Liver (tissue), 9 donors: Measurements from ENCODE around the gene HLCS. TPM values are rescaled to one million over a fixed set of nuclear protein-coding genes. Genes with fewer than 3 reads are reported as not detected.

Source experiments
- DNase-seq: peaks from one replicate; pipeline ENCODE4 v3.0.0-alpha.2; 2017; ENCODE audit warnings: low spot score
- H3K27ac ChIP-seq, 2 donors: one replicate each; pipeline ENCODE4 v1.7.0; 2013; ENCODE audit warnings: inconsistent platforms in 2 of 2, low read length in 2 of 2, control low read depth in 1 of 2, low read depth in 1 of 2, mild to moderate bottlenecking in 1 of 2
- H3K27me3 ChIP-seq, 4 donors: one replicate each; pipeline versions ENCODE4 v1.6.1 to v1.7.0; 2013; ENCODE audit warnings: low read length in 3 of 4, inconsistent platforms in 1 of 4, mild to moderate bottlenecking in 1 of 4, moderate library complexity in 1 of 4; ENCODE audit not compliant: control insufficient read depth in 4 of 4, insufficient read depth in 4 of 4
- H3K36me3 ChIP-seq, 4 donors: one replicate each; pipeline versions ENCODE4 v1.6.1 to v1.7.0; 2013; ENCODE audit warnings: low read length in 3 of 4, mild to moderate bottlenecking in 3 of 4, low read depth in 1 of 4, moderate library complexity in 1 of 4; ENCODE audit not compliant: control insufficient read depth in 4 of 4, insufficient read depth in 3 of 4
- H3K4me1 ChIP-seq, 4 donors: one replicate each; pipeline versions ENCODE4 v1.6.1 to v1.7.0; 2013; ENCODE audit warnings: low read length in 3 of 4, mild to moderate bottlenecking in 3 of 4, moderate library complexity in 1 of 4; ENCODE audit not compliant: control insufficient read depth in 4 of 4, insufficient read depth in 4 of 4
- H3K4me3 ChIP-seq, 3 donors: one replicate each; pipeline versions ENCODE4 v1.6.1 to v1.7.0; 2013; ENCODE audit warnings: low read length in 3 of 3, control low read depth in 1 of 3, low read depth in 1 of 3, mild to moderate bottlenecking in 1 of 3
- H3K9ac ChIP-seq, 2 donors: one replicate each; pipeline ENCODE4 v1.7.0; 2013; ENCODE audit warnings: low read length in 2 of 2, mild to moderate bottlenecking in 2 of 2, moderate library complexity in 2 of 2, control low read depth in 1 of 2, low read depth in 1 of 2
- H3K9me3 ChIP-seq, 4 donors: one replicate each; pipeline versions ENCODE4 v1.6.1 to v1.7.0; 2013; ENCODE audit warnings: low read length in 3 of 4; ENCODE audit not compliant: control insufficient read depth in 4 of 4
- ATF3 ChIP-seq: IDR thresholded peaks from 2 replicates; pipeline ENCODE4 v1.6.1; 2016; ENCODE audit warnings: antibody characterized with exemption
- FOXA1 ChIP-seq: IDR thresholded peaks from 2 replicates; pipeline ENCODE4 v1.6.1; 2016; ENCODE audit warnings: antibody characterized with exemption
- FOXA2 ChIP-seq: IDR thresholded peaks from 2 replicates; pipeline ENCODE4 v1.6.1; 2016; ENCODE audit warnings: antibody characterized with exemption
- GABPA ChIP-seq, 2 donors: IDR thresholded peaks in 1 of 2; conservative IDR thresholded peaks in 1 of 2; 2 replicates each; pipeline ENCODE4 v1.6.1; 2016; ENCODE audit warnings: antibody characterized with exemption in 2 of 2, mild to moderate bottlenecking in 1 of 2, moderate library complexity in 1 of 2
- HNF4A ChIP-seq, 2 donors: conservative IDR thresholded peaks; 2 replicates each; pipeline ENCODE4 v1.6.1; 2016; ENCODE audit warnings: antibody characterized with exemption in 2 of 2, mild to moderate bottlenecking in 2 of 2
- HNF4G ChIP-seq: IDR thresholded peaks from 2 replicates; pipeline ENCODE4 v1.6.1; 2016; ENCODE audit warnings: antibody characterized with exemption
- JUND ChIP-seq, 2 donors: IDR thresholded peaks; 2 replicates each; pipeline ENCODE4 v1.6.1; 2016; ENCODE audit warnings: antibody characterized with exemption in 2 of 2
- MAX ChIP-seq: IDR thresholded peaks from 2 replicates; pipeline ENCODE4 v1.6.1; 2016; ENCODE audit warnings: antibody characterized with exemption
- NR2F2 ChIP-seq: IDR thresholded peaks from 2 replicates; pipeline ENCODE4 v1.6.1; 2016; ENCODE audit warnings: antibody characterized with exemption
- RAD21 ChIP-seq, 2 donors: IDR thresholded peaks; 2 replicates each; pipeline ENCODE4 v1.6.1; 2016; ENCODE audit warnings: antibody characterized with exemption in 2 of 2, mild to moderate bottlenecking in 2 of 2
- REST ChIP-seq: IDR thresholded peaks from 2 replicates; pipeline ENCODE4 v1.6.1; 2016; ENCODE audit warnings: antibody characterized with exemption, mild to moderate bottlenecking
- RXRA ChIP-seq, 2 donors: IDR thresholded peaks; 2 replicates each; pipeline ENCODE4 v1.6.1; 2017 to 2018; ENCODE audit warnings: antibody characterized with exemption in 2 of 2, mild to moderate bottlenecking in 1 of 2
- SP1 ChIP-seq: IDR thresholded peaks from 2 replicates; pipeline ENCODE4 v1.6.1; 2018; ENCODE audit warnings: antibody characterized with exemption, mild to moderate bottlenecking
- TAF1 ChIP-seq: conservative IDR thresholded peaks from 2 replicates; pipeline ENCODE4 v1.6.1; 2016; ENCODE audit warnings: antibody characterized with exemption, mild to moderate bottlenecking
- YY1 ChIP-seq: IDR thresholded peaks from 2 replicates; pipeline ENCODE4 v1.6.1; 2016; ENCODE audit warnings: antibody characterized with exemption, mild to moderate bottlenecking
- ZBTB33 ChIP-seq: IDR thresholded peaks from 2 replicates; pipeline ENCODE4 v1.6.1; 2016; ENCODE audit warnings: antibody characterized with exemption
- WGBS: extraction: QIAGEN DNeasy Blood & Tissue Kit; methylation state at CpG from one replicate; pipeline ENCODE4 v1.1.7; 2013; 5-methylcytosine and 5-hydroxymethylcytosine counted together
- polyA plus RNA-seq, 2 donors: library from polyadenylated mRNA; stranded (reverse) in 1 of 2; unstranded in 1 of 2; fragments of 200-250 nt in 1 of 2; fragments of >200 nt in 1 of 2; fragmentation: Nextera tagmentation in 1 of 2; extraction: Ambion mirVana in 1 of 2; gene quantifications; one replicate each; pipeline versions ENCODE4 v1.2.1 to v1.2.3, GENCODE V29; 2013 to 2015
- total RNA-seq, 2 donors: library from RNA; depleted of rRNA; stranded (reverse); fragments of >200 nt; gene quantifications; one replicate each; pipeline ENCODE4 v1.2.3, GENCODE V29; 2014
- TF ChIP-seq, protein P1 (sequence below): fragments of 150-350 bp; IDR thresholded peaks from 2 replicates; pipeline ENCODE4 v1.5.1; 2017; ENCODE audit warnings: improper control_type of control experiment, low read depth, low read length; ENCODE audit not compliant: missing input control
- donor health status: healthy.
- donor health status: healthy.
- donor health status: healthy.
- donor health status: healthy.
- donor health status: healthy.

Gene HLCS
- total and polyA plus RNA-seq, 4 donors: 6.6 to 22.5 (median 8.3) TPM

GRCh38 chr21:36883532-36884486 lies 82.7 kb downstream of the HLCS start:
- Histone ChIP-seq H3K36me3 (peaks cover 0 to 4% (median 0%) of the 10 kb centered on the region in 4 donors), H3K4me1 (no peaks in the 10 kb centered on the region), H3K9me3 (peaks cover 0 to 3% (median 1%) of the 10 kb centered on the region in 4 donors), H3K27ac (no peak overlapping the region), H3K27me3 (no peaks in the 10 kb centered on the region), H3K9ac (no peak overlapping the region), H3K4me3 (no peak overlapping the region)
- TF ChIP-seq JUND (IDR thresholded peaks at IDR 0.05) (no peak), FOXA1 (no peak), FOXA2 (no peak), ZBTB33 (no peak), ATF3 (no peak), SP1 (no peak), NR2F2 (no peak), RAD21 (IDR thresholded peaks at IDR 0.05) (no peak), MAX (no peak), YY1 (no peak), RXRA (IDR thresholded peaks at IDR 0.05) (no peak), HNF4A (conservative IDR thresholded peaks at IDR 0.05) (no peak), REST (no peak), GABPA (IDR thresholded peaks at IDR 0.05 in 1 of 2, conservative IDR thresholded peaks at IDR 0.05 in 1 of 2) (no peak), TAF1 (no peak), HNF4G (no peak)
- TF ChIP-seq, protein P1, sequence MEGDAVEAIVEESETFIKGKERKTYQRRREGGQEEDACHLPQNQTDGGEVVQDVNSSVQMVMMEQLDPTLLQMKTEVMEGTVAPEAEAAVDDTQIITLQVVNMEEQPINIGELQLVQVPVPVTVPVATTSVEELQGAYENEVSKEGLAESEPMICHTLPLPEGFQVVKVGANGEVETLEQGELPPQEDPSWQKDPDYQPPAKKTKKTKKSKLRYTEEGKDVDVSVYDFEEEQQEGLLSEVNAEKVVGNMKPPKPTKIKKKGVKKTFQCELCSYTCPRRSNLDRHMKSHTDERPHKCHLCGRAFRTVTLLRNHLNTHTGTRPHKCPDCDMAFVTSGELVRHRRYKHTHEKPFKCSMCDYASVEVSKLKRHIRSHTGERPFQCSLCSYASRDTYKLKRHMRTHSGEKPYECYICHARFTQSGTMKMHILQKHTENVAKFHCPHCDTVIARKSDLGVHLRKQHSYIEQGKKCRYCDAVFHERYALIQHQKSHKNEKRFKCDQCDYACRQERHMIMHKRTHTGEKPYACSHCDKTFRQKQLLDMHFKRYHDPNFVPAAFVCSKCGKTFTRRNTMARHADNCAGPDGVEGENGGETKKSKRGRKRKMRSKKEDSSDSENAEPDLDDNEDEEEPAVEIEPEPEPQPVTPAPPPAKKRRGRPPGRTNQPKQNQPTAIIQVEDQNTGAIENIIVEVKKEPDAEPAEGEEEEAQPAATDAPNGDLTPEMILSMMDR: no peak
- 90% methylated on average over 14 of the region's 14 CpGs for WGBS
- no peak for DNase-seq
